ENCODE measurements around the gene COQ9. TPM values are rescaled to one million over a fixed set of nuclear protein-coding genes. Genes with fewer than 3 reads are reported as not detected.
A peak's percentile ranks its signal among the peaks of the same experiment; 100 is the strongest.

Gene COQ9
- total RNA-seq, 1 experiment from 2014 or later = 69.7 TPM

DNA sequence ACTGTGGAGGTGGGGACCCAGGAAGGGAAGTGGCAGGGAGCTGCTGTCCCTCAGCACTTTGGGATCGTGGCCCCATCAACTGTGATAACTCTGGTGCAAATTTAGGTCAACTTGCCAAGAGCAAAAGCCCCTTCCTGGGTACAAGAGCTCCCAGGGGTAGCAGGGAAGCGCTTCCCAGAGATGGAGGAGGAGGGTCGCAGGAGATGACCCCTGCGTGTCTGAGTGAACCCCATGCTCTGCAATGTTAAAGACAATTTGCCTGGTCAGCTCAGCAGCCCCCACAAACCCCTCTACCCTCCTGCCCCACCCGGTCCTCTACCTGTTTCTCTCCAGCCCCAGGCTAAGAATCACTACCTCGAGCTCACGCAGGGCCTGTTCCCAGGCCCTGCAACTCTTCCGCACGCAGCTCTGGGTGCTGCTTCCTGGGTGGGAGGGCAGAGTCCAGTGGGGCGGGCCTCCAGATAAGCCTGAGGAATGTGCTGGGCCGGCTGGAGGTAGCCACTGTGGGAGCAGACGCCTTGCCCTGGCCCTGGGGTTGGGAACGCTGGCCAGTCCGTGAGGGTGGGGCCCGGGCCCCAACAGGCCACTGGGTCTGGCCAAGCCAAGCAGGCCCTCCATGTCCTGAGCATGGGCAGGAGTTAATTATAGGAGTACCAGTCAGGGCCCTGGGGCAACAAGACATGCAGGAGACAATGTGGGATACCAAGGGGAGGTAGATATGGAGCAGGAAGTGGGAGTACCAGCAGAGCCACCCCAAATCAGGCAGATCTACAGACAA lies 32.9 kb downstream of the COQ9 start:
- DNase-seq (ENCODE audit: low spot score) = no peak
- Histone ChIP-seq H3K4me3 (ENCODE audit: low read depth, low read length, poor library complexity, severe bottlenecking) (peak overlapping the region; percentile 49), H3K27me3 (replicated peaks; ENCODE audit: insufficient read depth, low read depth, low read length, poor library complexity) (no peaks in the 10 kb centered on the region), H3K9me3 (ENCODE audit: low read depth, low read length, poor library complexity, severe bottlenecking) (no peaks in the 10 kb centered on the region), H3K4me1 (ENCODE audit: insufficient read depth, low read length, poor library complexity, severe bottlenecking) (peaks cover 15% of the 10 kb centered on the region), H3K27ac (ENCODE audit: low read depth, low read length, poor library complexity, severe bottlenecking) (no peak overlapping the region), H3K36me3 (ENCODE audit: insufficient read depth, low read length, poor library complexity, severe bottlenecking) (no peaks in the 10 kb centered on the region)
- TF ChIP-seq CTCF (conservative IDR thresholded peaks at IDR 0.05; ENCODE audit: low read depth, low read length) (no peak), EZH2 (IDR thresholded peaks at IDR 0.05; ENCODE audit: borderline replicate concordance, low read depth, low read length, poor library complexity, severe bottlenecking) (no peak)
- POLR2A ChIA-PET (ENCODE audit: low non-redundant PET) = interaction anchor here (0.6 to 0.7 kb wide), 2 partner anchors 9 to 255 kb away, joined by 3 to 13 read pairs; no protein-coding TSS in a partner anchor
- CTCF ChIA-PET = no interaction called here
- no TSS peak for BruUV-seq (replicated peaks)
- intact Hi-C loops (cut with micrococcal nuclease; ENCODE audit: unreplicated experiment) = no loop called here

DNA sequence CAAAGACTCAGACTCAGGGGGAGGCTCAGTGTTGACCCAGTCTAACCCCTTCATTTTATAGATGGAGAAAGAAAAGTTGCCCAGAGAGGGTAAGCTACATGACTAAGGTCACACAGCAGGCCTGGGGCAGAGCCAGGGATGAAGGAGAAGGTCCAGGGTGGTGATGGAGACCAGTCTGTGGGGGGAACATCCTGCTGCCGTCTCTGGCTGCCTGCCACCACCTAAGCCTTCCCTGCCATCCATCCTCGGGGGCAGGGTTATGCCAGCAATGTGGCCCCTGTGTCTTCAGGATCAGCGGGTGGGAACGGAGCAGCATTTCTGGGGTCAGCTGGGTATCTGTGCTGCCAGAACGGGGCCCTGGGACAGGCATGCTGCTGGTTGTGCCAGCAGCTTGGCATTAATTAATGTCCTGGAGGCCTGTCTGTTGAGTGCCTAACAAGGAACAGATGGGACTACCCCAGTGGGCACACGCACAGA lies 33.5 kb downstream of the COQ9 start:
- Histone ChIP-seq H3K4me3 (ENCODE audit: low read depth, low read length, poor library complexity, severe bottlenecking) (no peak overlapping the region), H3K9me3 (ENCODE audit: low read depth, low read length, poor library complexity, severe bottlenecking) (no peaks in the 10 kb centered on the region), H3K27ac (ENCODE audit: low read depth, low read length, poor library complexity, severe bottlenecking) (no peak overlapping the region), H3K4me1 (ENCODE audit: insufficient read depth, low read length, poor library complexity, severe bottlenecking) (peaks cover 15% of the 10 kb centered on the region), H3K27me3 (replicated peaks; ENCODE audit: insufficient read depth, low read depth, low read length, poor library complexity) (no peaks in the 10 kb centered on the region), H3K36me3 (ENCODE audit: insufficient read depth, low read length, poor library complexity, severe bottlenecking) (no peaks in the 10 kb centered on the region)
- POLR2A ChIA-PET (ENCODE audit: low non-redundant PET) = interaction anchor here (0.6 kb wide), 1 partner anchor 10 kb away, joined by 3 read pairs; no protein-coding TSS in a partner anchor
- intact Hi-C loops (cut with micrococcal nuclease; ENCODE audit: unreplicated experiment) = no loop called here
- CTCF ChIA-PET = no interaction called here
- no TSS peak for BruUV-seq (replicated peaks)
- no peak for DNase-seq (ENCODE audit: low spot score)
- TF ChIP-seq CTCF (conservative IDR thresholded peaks at IDR 0.05; ENCODE audit: low read depth, low read length) = no peak
- TF ChIP-seq EZH2 (IDR thresholded peaks at IDR 0.05; ENCODE audit: borderline replicate concordance, low read depth, low read length, poor library complexity, severe bottlenecking) = no peak

DNA sequence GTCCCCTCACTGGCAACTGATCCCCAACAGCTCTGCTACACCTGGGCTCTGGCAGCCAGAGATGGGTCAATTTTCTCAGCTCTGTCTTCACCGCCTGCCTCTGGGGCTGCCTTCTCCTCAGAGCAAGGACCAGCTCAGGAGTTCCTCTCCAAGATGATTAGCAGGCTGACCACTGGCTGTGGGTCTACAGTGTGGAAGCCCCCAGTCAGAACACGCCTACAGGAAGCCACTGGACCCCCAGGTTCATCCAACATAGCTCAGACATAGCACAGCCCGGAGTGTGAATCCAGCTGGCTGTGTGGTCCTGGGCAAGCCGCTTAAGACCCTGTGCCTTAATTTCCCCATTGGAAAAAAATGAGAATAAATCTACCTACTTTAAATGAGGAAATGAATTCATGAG lies 34.1 kb downstream of the COQ9 start:
- no peaks in the 10 kb centered on the region for H3K27me3 ChIP-seq (replicated peaks; ENCODE audit: insufficient read depth, low read depth, low read length, poor library complexity)
- no peak for DNase-seq (ENCODE audit: low spot score)
- H3K9me3 ChIP-seq (ENCODE audit: low read depth, low read length, poor library complexity, severe bottlenecking) = no peaks in the 10 kb centered on the region
- no peaks in the 10 kb centered on the region for H3K36me3 ChIP-seq (ENCODE audit: insufficient read depth, low read length, poor library complexity, severe bottlenecking)
- POLR2A ChIA-PET (ENCODE audit: low non-redundant PET) = no interaction called here
- H3K4me3 ChIP-seq (ENCODE audit: low read depth, low read length, poor library complexity, severe bottlenecking) = no peak overlapping the region
- H3K27ac ChIP-seq (ENCODE audit: low read depth, low read length, poor library complexity, severe bottlenecking) = no peak overlapping the region
- TF ChIP-seq EZH2 (IDR thresholded peaks at IDR 0.05; ENCODE audit: borderline replicate concordance, low read depth, low read length, poor library complexity, severe bottlenecking) (no peak), CTCF (conservative IDR thresholded peaks at IDR 0.05; ENCODE audit: low read depth, low read length) (no peak)
- H3K4me1 ChIP-seq (ENCODE audit: insufficient read depth, low read length, poor library complexity, severe bottlenecking) = peaks cover 15% of the 10 kb centered on the region
- BruUV-seq (replicated peaks) = no TSS peak
- CTCF ChIA-PET = no interaction called here
- intact Hi-C loops (cut with micrococcal nuclease; ENCODE audit: unreplicated experiment) = no loop called here

Measured in A673 (cell line).